ENCODE data around the gene MAP1B. TPM values are rescaled to one million over a fixed set of nuclear protein-coding genes. Genes with fewer than 3 reads are reported as not detected.

MAP1B gene
- total RNA-seq, 1 donor from 2014 or later = 58.6 TPM

DNA sequence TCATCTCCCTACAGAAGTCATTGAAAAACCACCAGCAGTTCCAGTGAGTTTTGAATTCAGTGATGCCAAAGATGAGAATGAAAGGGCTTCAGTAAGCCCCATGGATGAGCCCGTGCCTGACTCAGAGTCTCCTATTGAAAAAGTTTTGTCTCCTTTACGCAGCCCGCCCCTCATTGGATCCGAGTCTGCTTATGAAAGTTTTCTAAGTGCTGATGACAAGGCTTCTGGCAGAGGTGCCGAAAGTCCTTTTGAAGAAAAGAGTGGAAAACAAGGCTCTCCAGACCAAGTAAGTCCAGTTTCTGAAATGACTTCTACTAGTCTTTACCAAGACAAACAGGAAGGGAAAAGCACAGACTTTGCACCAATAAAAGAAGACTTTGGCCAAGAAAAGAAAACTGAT lies 90.1 kb downstream of the MAP1B start:
- no peaks in the 10 kb centered on the region for H3K27me3 Mint-ChIP-seq
- H3K9me3 Mint-ChIP-seq (ENCODE audit: low read depth) = peaks cover 6% of the 10 kb centered on the region
- no peak for DNase-seq (ENCODE audit: low spot score, unreplicated experiment)
- TF ChIP-seq, protein P1, sequence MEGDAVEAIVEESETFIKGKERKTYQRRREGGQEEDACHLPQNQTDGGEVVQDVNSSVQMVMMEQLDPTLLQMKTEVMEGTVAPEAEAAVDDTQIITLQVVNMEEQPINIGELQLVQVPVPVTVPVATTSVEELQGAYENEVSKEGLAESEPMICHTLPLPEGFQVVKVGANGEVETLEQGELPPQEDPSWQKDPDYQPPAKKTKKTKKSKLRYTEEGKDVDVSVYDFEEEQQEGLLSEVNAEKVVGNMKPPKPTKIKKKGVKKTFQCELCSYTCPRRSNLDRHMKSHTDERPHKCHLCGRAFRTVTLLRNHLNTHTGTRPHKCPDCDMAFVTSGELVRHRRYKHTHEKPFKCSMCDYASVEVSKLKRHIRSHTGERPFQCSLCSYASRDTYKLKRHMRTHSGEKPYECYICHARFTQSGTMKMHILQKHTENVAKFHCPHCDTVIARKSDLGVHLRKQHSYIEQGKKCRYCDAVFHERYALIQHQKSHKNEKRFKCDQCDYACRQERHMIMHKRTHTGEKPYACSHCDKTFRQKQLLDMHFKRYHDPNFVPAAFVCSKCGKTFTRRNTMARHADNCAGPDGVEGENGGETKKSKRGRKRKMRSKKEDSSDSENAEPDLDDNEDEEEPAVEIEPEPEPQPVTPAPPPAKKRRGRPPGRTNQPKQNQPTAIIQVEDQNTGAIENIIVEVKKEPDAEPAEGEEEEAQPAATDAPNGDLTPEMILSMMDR (IDR thresholded peaks at IDR 0.05; ENCODE audit: unreplicated experiment) = no peak
- H3K36me3 Mint-ChIP-seq (ENCODE audit: insufficient read depth) = peaks cover 57% of the 10 kb centered on the region
- no peak overlapping the region for H3K4me3 Mint-ChIP-seq (ENCODE audit: low read depth)
- no peak overlapping the region for H3K27ac Mint-ChIP-seq
- H3K4me1 Mint-ChIP-seq (ENCODE audit: low read depth) = no peaks in the 10 kb centered on the region

DNA sequence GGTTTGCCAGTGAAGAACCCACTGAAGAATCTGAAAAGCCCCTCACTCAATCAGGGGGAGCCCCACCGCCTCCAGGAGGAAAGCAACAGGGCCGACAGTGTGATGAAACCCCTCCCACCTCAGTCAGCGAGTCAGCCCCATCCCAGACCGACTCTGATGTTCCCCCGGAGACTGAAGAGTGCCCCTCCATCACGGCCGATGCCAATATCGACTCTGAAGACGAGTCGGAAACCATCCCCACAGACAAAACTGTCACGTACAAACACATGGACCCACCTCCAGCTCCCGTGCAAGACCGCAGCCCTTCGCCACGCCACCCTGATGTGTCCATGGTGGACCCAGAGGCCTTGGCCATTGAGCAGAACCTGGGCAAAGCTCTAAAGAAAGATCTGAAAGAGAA lies 92.4 kb downstream of the MAP1B start:
- TF ChIP-seq, protein P1 (IDR thresholded peaks at IDR 0.05; ENCODE audit: unreplicated experiment) = no peak
- Mint-ChIP-seq H3K9me3 (ENCODE audit: low read depth) (peaks cover 6% of the 10 kb centered on the region), H3K4me3 (ENCODE audit: low read depth) (no peak overlapping the region), H3K27ac (no peak overlapping the region), H3K36me3 (ENCODE audit: insufficient read depth) (peaks cover 51% of the 10 kb centered on the region), H3K27me3 (no peaks in the 10 kb centered on the region), H3K4me1 (ENCODE audit: low read depth) (peaks cover 3% of the 10 kb centered on the region)
- no peak for DNase-seq (ENCODE audit: low spot score, unreplicated experiment)

DNA sequence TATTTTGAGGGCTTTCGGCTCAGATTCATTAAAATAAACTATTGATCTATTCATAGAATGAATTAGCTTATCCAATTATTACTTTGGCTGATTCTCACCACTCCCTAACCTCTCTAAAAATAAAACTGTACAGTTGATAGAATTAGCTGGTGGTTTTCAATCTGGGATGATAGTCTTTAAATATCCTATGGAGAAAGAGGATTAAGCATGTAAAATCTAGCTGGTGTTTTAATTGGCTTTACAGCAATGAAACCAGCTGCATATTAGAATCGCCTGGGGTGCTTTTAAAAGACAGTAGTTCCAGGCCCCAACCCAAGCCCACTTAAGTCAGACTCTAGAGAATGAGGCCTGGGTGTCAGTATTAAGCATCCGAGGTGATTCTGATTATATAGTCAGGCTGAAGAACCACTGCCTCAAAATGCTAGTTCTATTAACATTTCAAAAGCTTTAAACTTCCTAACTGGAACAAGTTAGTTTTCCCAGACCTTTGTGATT lies 95.1 kb downstream of the MAP1B start:
- Mint-ChIP-seq H3K4me1 (ENCODE audit: low read depth) (peaks cover 3% of the 10 kb centered on the region), H3K4me3 (ENCODE audit: low read depth) (no peak overlapping the region), H3K36me3 (ENCODE audit: insufficient read depth) (peaks cover 41% of the 10 kb centered on the region), H3K27me3 (no peaks in the 10 kb centered on the region), H3K27ac (no peak overlapping the region), H3K9me3 (ENCODE audit: low read depth) (no peaks in the 10 kb centered on the region)
- TF ChIP-seq, protein P1 (IDR thresholded peaks at IDR 0.05; ENCODE audit: unreplicated experiment) = no peak
- no peak for DNase-seq (ENCODE audit: low spot score, unreplicated experiment)

DNA sequence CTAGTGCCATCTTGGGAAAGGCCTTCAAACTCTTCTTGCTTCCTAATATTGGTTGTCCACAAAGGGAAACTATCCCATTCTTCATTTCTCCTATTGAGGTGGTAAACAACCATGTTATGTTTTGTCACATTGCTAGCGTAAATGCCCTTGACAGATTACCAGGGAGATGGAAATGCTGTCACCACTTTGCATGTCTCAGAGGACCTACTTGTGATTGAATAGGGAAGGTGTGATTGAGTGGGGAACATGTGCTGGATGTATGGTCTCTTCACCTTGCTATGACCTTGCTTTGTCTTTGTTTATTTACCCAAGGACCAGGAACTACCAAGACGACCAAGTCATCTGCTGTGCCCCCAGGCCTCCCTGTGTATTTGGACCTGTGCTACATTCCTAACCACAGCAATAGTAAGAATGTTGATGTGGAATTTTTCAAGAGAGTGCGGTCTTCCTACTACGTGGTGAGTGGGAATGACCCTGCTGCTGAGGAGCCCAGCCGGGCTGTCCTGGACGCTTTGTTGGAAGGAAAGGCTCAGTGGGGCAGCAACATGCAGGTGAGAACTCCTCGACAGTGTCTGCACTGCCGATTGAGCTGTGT lies 96.1 kb downstream of the MAP1B start:
- TF ChIP-seq, protein P1 (IDR thresholded peaks at IDR 0.05; ENCODE audit: unreplicated experiment) = no peak
- H3K27ac Mint-ChIP-seq = peak overlapping the region; percentile 19
- H3K4me1 Mint-ChIP-seq (ENCODE audit: low read depth) = peaks cover 3% of the 10 kb centered on the region
- H3K27me3 Mint-ChIP-seq = no peaks in the 10 kb centered on the region
- DNase-seq (ENCODE audit: low spot score, unreplicated experiment) = no peak
- H3K4me3 Mint-ChIP-seq (ENCODE audit: low read depth) = no peak overlapping the region
- peaks cover 35% of the 10 kb centered on the region for H3K36me3 Mint-ChIP-seq (ENCODE audit: insufficient read depth)
- H3K9me3 Mint-ChIP-seq (ENCODE audit: low read depth) = no peaks in the 10 kb centered on the region

DNA sequence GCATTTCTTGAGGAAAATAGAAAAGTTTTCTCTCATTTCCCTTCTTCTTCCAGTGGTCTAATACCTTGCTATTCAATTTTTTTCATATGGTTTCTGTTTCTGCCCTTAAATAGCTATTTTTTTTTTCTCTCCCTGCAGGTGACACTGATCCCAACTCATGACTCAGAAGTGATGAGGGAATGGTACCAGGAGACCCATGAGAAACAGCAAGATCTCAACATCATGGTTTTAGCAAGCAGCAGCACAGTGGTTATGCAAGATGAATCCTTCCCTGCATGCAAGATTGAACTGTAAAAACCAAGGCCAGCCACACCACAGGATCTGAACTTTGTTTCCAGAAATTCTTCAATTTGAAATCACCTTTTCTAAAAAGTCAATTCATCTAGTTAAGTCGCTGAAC lies 97.7 kb downstream of the MAP1B start:
- Mint-ChIP-seq H3K36me3 (ENCODE audit: insufficient read depth) (peaks cover 24% of the 10 kb centered on the region), H3K27ac (no peak overlapping the region), H3K9me3 (ENCODE audit: low read depth) (no peaks in the 10 kb centered on the region), H3K4me3 (ENCODE audit: low read depth) (no peak overlapping the region), H3K27me3 (no peaks in the 10 kb centered on the region), H3K4me1 (ENCODE audit: low read depth) (peaks cover 3% of the 10 kb centered on the region)
- DNase-seq (ENCODE audit: low spot score, unreplicated experiment) = no peak
- TF ChIP-seq, protein P1 (IDR thresholded peaks at IDR 0.05; ENCODE audit: unreplicated experiment) = no peak

All from progenitor cell of endocrine pancreas (in vitro differentiated cells).